ENCODE data around the gene SMAP1.

Gene SMAP1

GRCh38 chr6:70889270-70889669 is 221.6 kb downstream of the SMAP1 start:
- in situ Hi-C loops (cut with HindIII; ENCODE audit: low sequenced_read_pairs), result no loop called here
- no peak overlapping the region for H3K4me3 ChIP-seq (ENCODE audit: low read depth, low read length)
- no peak for DNase-seq (ENCODE audit: low read depth, low spot score)
- TF ChIP-seq CTCF (IDR thresholded peaks at IDR 0.05; ENCODE audit: low read depth, low read length), result no peak

DNA sequence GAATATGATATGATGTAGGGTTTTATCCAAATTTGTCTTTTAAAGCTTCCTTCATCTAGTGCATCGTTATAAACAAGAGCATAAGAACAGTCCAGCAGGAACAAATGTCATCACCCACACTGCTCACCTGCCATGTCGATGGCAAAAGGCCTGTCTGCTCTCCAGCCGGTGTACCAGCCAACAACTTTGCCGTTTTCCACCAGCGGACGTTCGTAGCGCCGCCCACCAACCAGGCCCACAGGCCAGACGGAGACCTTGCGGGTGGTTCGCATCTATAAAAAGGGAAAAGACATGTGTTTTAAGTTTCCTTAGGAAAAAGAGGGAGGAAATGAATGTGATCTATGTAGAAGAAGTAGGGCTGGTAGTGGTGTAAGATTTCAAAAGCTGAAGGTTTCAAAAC is 226.3 kb downstream of the SMAP1 start:
- in situ Hi-C loops (cut with HindIII; ENCODE audit: low sequenced_read_pairs), result no loop called here
- DNase-seq (ENCODE audit: low read depth, low spot score), result no peak
- no peak overlapping the region for H3K4me3 ChIP-seq (ENCODE audit: low read depth, low read length)
- no peak for TF ChIP-seq CTCF (IDR thresholded peaks at IDR 0.05; ENCODE audit: low read depth, low read length)

DNA sequence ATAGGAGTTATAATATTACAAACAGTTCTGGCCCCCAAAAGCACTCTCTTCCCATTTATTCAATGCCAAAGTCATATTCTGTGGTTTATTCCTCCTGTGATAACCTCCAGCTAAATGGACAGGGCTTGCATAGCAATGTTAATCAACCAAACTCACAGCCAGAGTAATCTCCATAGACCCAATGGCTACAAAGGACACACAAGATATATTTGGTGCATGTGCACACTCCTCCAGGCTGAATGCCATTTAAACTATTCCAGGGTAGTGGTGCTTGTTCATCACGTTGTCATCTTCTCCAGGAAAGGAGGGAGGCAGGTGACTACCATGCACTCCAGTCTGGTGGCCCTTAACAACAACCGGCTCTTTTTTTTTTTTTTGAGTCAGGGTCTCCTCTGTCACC is 232.4 kb downstream of the SMAP1 start:
- DNase-seq (ENCODE audit: low read depth, low spot score), result no peak
- no peak overlapping the region for H3K4me3 ChIP-seq (ENCODE audit: low read depth, low read length)
- in situ Hi-C loops (cut with HindIII; ENCODE audit: low sequenced_read_pairs), result no loop called here
- no peak for TF ChIP-seq CTCF (IDR thresholded peaks at IDR 0.05; ENCODE audit: low read depth, low read length)

- no peak overlapping the region for H3K4me3 ChIP-seq (ENCODE audit: low read depth, low read length)
- no peak for DNase-seq (ENCODE audit: low read depth, low spot score)
- in situ Hi-C loops (cut with HindIII; ENCODE audit: low sequenced_read_pairs), result no loop called here
- TF ChIP-seq CTCF (IDR thresholded peaks at IDR 0.05; ENCODE audit: low read depth, low read length), result peak; percentile 33
Observed at GRCh38 chr6:70901324-70901723, 233.6 kb downstream of the SMAP1 start.

GRCh38 chr6:70903665-70904452 is 236.2 kb downstream of the SMAP1 start:
- no peak for DNase-seq (ENCODE audit: low read depth, low spot score)
- no peak overlapping the region for H3K4me3 ChIP-seq (ENCODE audit: low read depth, low read length)
- in situ Hi-C loops (cut with HindIII; ENCODE audit: low sequenced_read_pairs), result no loop called here
- no peak for TF ChIP-seq CTCF (IDR thresholded peaks at IDR 0.05; ENCODE audit: low read depth, low read length)

DNA sequence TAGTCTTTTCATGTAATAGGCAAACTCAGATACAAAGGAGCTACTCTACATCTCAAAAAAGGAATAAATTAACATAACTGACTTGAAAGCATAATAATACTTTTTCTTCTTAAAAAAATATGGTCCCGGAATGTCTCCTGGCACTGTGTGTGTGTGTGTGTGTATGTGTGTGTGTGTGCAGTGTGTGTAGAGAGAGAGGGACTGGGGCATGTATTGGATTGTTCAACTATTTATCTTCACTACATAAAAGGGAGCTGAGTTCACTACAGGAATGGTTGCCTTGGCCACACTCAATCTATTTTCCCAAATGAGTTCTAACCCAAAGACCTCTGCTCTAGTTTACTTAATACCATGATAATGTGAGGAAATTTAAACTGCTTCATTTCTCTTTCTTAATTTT is 238.1 kb downstream of the SMAP1 start:
- in situ Hi-C loops (cut with HindIII; ENCODE audit: low sequenced_read_pairs), result no loop called here
- H3K4me3 ChIP-seq (ENCODE audit: low read depth, low read length), result no peak overlapping the region
- DNase-seq (ENCODE audit: low read depth, low spot score), result no peak
- no peak for TF ChIP-seq CTCF (IDR thresholded peaks at IDR 0.05; ENCODE audit: low read depth, low read length)
